Liver (tissue), 9 donors: Measurements from ENCODE around the gene CLIC5. TPM values are rescaled to one million over a fixed set of nuclear protein-coding genes. Genes with fewer than 3 reads are reported as not detected.

Source experiments
- DNase-seq: peaks from one replicate; pipeline ENCODE4 v3.0.0-alpha.2; 2017; ENCODE audit warnings: low spot score
- H3K27ac ChIP-seq, 2 donors: one replicate each; pipeline ENCODE4 v1.7.0; 2013; ENCODE audit warnings: inconsistent platforms in 2 of 2, low read length in 2 of 2, control low read depth in 1 of 2, low read depth in 1 of 2, mild to moderate bottlenecking in 1 of 2
- H3K27me3 ChIP-seq, 4 donors: one replicate each; pipeline versions ENCODE4 v1.6.1 to v1.7.0; 2013; ENCODE audit warnings: low read length in 3 of 4, inconsistent platforms in 1 of 4, mild to moderate bottlenecking in 1 of 4, moderate library complexity in 1 of 4; ENCODE audit not compliant: control insufficient read depth in 4 of 4, insufficient read depth in 4 of 4
- H3K36me3 ChIP-seq, 4 donors: one replicate each; pipeline versions ENCODE4 v1.6.1 to v1.7.0; 2013; ENCODE audit warnings: low read length in 3 of 4, mild to moderate bottlenecking in 3 of 4, low read depth in 1 of 4, moderate library complexity in 1 of 4; ENCODE audit not compliant: control insufficient read depth in 4 of 4, insufficient read depth in 3 of 4
- H3K4me1 ChIP-seq, 4 donors: one replicate each; pipeline versions ENCODE4 v1.6.1 to v1.7.0; 2013; ENCODE audit warnings: low read length in 3 of 4, mild to moderate bottlenecking in 3 of 4, moderate library complexity in 1 of 4; ENCODE audit not compliant: control insufficient read depth in 4 of 4, insufficient read depth in 4 of 4
- H3K4me3 ChIP-seq, 3 donors: one replicate each; pipeline versions ENCODE4 v1.6.1 to v1.7.0; 2013; ENCODE audit warnings: low read length in 3 of 3, control low read depth in 1 of 3, low read depth in 1 of 3, mild to moderate bottlenecking in 1 of 3
- H3K9ac ChIP-seq, 2 donors: one replicate each; pipeline ENCODE4 v1.7.0; 2013; ENCODE audit warnings: low read length in 2 of 2, mild to moderate bottlenecking in 2 of 2, moderate library complexity in 2 of 2, control low read depth in 1 of 2, low read depth in 1 of 2
- H3K9me3 ChIP-seq, 4 donors: one replicate each; pipeline versions ENCODE4 v1.6.1 to v1.7.0; 2013; ENCODE audit warnings: low read length in 3 of 4; ENCODE audit not compliant: control insufficient read depth in 4 of 4
- ATF3 ChIP-seq: IDR thresholded peaks from 2 replicates; pipeline ENCODE4 v1.6.1; 2016; ENCODE audit warnings: antibody characterized with exemption
- CTCF ChIP-seq: fragments of 150-350 bp; IDR thresholded peaks from 2 replicates; pipeline ENCODE4 v1.5.1; 2017; ENCODE audit warnings: improper control_type of control experiment, low read depth, low read length; ENCODE audit not compliant: missing input control
- EGR1 ChIP-seq, 2 donors: IDR thresholded peaks; 2 replicates each; pipeline ENCODE4 v1.6.1; 2016 to 2018; ENCODE audit warnings: antibody characterized with exemption in 2 of 2, low read depth in 2 of 2
- HNF4A ChIP-seq, 2 donors: conservative IDR thresholded peaks; 2 replicates each; pipeline ENCODE4 v1.6.1; 2016; ENCODE audit warnings: antibody characterized with exemption in 2 of 2, mild to moderate bottlenecking in 2 of 2
- JUND ChIP-seq, 2 donors: IDR thresholded peaks; 2 replicates each; pipeline ENCODE4 v1.6.1; 2016; ENCODE audit warnings: antibody characterized with exemption in 2 of 2
- NR2F2 ChIP-seq: IDR thresholded peaks from 2 replicates; pipeline ENCODE4 v1.6.1; 2016; ENCODE audit warnings: antibody characterized with exemption
- RAD21 ChIP-seq, 2 donors: IDR thresholded peaks; 2 replicates each; pipeline ENCODE4 v1.6.1; 2016; ENCODE audit warnings: antibody characterized with exemption in 2 of 2, mild to moderate bottlenecking in 2 of 2
- YY1 ChIP-seq: IDR thresholded peaks from 2 replicates; pipeline ENCODE4 v1.6.1; 2016; ENCODE audit warnings: antibody characterized with exemption, mild to moderate bottlenecking
- WGBS: extraction: QIAGEN DNeasy Blood & Tissue Kit; methylation state at CpG from one replicate; pipeline ENCODE4 v1.1.7; 2013; 5-methylcytosine and 5-hydroxymethylcytosine counted together
- polyA plus RNA-seq, 2 donors: library from polyadenylated mRNA; stranded (reverse) in 1 of 2; unstranded in 1 of 2; fragments of 200-250 nt in 1 of 2; fragments of >200 nt in 1 of 2; fragmentation: Nextera tagmentation in 1 of 2; extraction: Ambion mirVana in 1 of 2; gene quantifications; one replicate each; pipeline versions ENCODE4 v1.2.1 to v1.2.3, GENCODE V29; 2013 to 2015
- total RNA-seq, 2 donors: library from RNA; depleted of rRNA; stranded (reverse); fragments of >200 nt; gene quantifications; one replicate each; pipeline ENCODE4 v1.2.3, GENCODE V29; 2014
- donor health status: healthy.
- donor health status: healthy.
- donor health status: healthy.
- donor health status: healthy.
- donor health status: healthy.

The CLIC5 gene
- total and polyA plus RNA-seq, 4 donors, result 0.05 to 0.33 (median 0.14) TPM

DNA sequence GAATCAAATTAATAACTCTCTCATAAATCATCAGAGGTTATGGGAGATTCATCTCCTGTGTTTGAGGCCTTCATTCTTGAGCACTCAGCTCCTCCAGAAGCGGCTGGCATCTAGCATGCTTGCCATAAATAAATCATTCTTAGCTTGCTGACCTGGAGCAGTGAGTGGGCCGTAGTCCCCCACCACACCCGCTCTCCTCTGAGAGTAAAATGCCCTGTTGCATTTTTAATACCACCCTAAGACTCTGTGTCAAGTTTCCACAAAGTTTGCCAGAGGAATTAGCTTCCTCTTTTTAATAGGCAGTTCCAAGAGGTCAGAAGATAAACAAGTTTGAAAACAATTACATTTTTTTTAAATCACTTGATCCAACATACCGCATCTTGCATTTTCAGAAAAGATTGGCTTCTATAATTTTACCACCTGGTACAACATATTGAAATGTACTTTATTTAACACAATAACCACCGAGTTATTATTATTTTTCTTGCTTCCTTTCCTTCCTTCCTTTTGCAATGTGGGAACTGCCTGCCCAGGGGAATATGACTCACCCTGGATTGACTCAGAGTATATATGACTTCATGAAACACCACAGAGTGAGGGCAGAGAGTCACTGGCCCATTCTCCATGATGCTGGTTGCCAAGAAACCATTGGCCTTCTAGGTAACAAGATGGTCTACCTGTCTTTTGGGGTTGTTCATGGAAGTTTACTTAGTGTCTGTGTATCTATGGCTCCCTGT is 29.4 kb upstream of the CLIC5 start:
- no peak overlapping the region for H3K27ac ChIP-seq

GRCh38 chr6:46042355-46042999 is 26.8 kb upstream of the CLIC5 start:
- H3K4me1 ChIP-seq, result no peaks in the 10 kb centered on the region
- no peaks in the 10 kb centered on the region for H3K36me3 ChIP-seq
- H3K9ac ChIP-seq, result no peak overlapping the region
- 55% methylated on average over 5 of the region's 5 CpGs for WGBS
- TF ChIP-seq RAD21 (IDR thresholded peaks at IDR 0.05) (peak; percentile 78 to 89), NR2F2 (no peak), CTCF (peak; percentile 59)
- H3K4me3 ChIP-seq, result no peak overlapping the region
- DNase-seq, result no peak
- no peaks in the 10 kb centered on the region for H3K9me3 ChIP-seq
- no peak overlapping the region for H3K27ac ChIP-seq
- H3K27me3 ChIP-seq, result no peaks in the 10 kb centered on the region

More for the DNA sequence above, 29.4 kb upstream of the CLIC5 start:
- Histone ChIP-seq H3K9me3 (no peaks in the 10 kb centered on the region), H3K4me1 (no peaks in the 10 kb centered on the region), H3K9ac (no peak overlapping the region), H3K36me3 (no peaks in the 10 kb centered on the region), H3K27me3 (no peaks in the 10 kb centered on the region), H3K4me3 (no peak overlapping the region)
- no peak for DNase-seq
- WGBS, result 71% methylated on average over 5 of the region's 5 CpGs
- TF ChIP-seq CTCF, result no peak
- TF ChIP-seq JUND (IDR thresholded peaks at IDR 0.05), result peak; percentile 51 to 72

DNA sequence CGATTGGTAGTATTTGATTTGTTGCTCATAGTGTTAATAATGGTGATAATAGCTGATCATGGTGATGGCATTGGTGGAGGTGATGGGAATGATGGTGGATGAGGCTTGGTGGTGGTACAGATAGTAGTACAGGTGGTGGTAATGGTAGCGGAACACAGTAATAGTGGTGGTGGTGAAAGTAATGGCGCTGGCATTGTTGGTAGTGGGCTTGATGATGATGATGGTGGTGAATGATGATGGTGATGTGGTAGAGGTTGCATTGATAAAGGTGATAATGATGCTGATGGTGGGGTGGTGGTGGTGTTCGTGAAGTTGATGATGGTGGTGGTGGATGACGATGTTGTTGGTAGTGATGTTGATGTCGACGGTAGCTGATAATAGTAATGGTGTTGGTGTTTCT is 24.6 kb upstream of the CLIC5 start:
- Histone ChIP-seq H3K36me3 (no peaks in the 10 kb centered on the region), H3K9me3 (no peaks in the 10 kb centered on the region), H3K27me3 (no peaks in the 10 kb centered on the region), H3K27ac (no peak overlapping the region), H3K4me1 (no peaks in the 10 kb centered on the region), H3K9ac (no peak overlapping the region), H3K4me3 (no peak overlapping the region)
- TF ChIP-seq EGR1 (IDR thresholded peaks at IDR 0.05; ENCODE audit: low read depth in 2 of 2) (no peak), HNF4A (conservative IDR thresholded peaks at IDR 0.05) (no peak), YY1 (no peak), ATF3 (no peak)
- WGBS, result 96% methylated on average over 7 of the region's 7 CpGs
- no peak for DNase-seq
